Activated CD4-positive, alpha-beta T cell treated with anti-CD3 and anti-CD28 coated beads, Interleukin-2, Interleukin-6, amounts not matched to agents 100 ng/mL and 50 ng/mL, durations not matched to agents 16 hours and 8 hours (primary cell): ENCODE data around the gene ADK.
"Not testable (repeated sequence)": the region's sequence is repeated elsewhere in the genome, so short reads cannot be mapped to it uniquely, and the experiment has no call there.

ENCODE experiments used
- DNase-seq: peaks from one replicate; pipeline ENCODE4 v3.0.0-alpha.2; 2020

The ADK gene

DNA sequence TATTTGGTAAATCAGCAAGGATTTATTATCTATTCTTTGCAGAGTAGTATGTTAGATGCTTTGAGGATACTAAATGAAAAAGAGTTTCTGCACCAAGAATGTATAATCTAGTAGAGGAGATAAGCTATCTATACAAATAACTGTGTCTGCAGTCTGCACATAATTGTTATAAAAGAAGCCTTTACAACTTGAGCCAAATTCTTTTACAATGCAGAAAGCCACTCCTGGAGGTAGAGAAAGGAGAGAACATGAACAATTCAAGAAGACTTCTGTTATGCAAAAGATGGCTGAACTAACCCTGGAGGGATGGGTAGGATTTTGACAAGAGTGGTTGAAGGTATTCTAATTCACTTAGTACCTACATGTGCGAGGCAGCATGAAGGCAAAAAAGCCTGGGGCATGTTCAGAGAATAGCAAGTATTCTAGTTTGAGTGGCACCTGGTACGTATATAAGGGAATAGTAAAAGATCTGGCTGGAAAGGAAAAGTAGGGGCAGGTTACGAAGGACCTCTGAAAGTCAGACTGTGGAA lies 424.2 kb downstream of the ADK start:
- DNase-seq, result no peak

DNA sequence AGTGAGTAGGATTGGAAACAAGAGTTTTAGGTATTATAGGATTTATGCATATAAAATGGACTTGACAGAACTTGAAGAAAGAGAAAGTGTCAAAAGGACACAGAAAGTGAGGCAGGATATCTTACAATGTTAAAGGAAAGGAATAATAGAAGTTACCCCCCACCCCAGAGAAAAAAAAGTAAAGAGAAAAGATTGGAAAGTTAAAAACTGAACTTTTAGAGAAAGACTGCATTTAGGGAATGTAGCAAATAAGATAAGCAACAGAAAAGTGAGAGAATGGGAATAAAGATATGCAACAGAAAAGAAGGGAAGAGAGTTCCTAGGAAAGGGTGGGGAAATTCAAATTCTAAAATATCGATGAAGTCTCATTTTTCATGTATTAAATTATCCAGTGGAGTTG lies 424.9 kb downstream of the ADK start:
- no peak for DNase-seq

DNA sequence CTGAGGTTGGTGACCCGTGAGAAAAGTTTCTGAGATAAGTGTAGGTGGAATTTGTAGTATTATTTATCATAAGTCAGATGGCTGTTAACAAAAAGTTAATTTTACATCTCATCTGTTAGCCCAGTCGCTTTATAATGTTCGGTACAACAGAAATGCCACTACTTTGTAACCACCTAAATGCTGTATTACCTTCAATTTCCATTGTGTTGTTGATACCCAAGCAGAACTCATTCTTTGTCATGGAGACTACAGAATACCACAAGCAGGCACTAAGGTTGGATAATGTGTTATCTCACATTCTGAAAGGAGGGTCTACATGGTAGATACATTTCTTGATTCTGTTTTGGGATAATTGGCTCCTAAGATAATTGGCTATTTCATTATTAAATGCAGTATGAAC lies 425.6 kb downstream of the ADK start:
- no peak for DNase-seq

DNA sequence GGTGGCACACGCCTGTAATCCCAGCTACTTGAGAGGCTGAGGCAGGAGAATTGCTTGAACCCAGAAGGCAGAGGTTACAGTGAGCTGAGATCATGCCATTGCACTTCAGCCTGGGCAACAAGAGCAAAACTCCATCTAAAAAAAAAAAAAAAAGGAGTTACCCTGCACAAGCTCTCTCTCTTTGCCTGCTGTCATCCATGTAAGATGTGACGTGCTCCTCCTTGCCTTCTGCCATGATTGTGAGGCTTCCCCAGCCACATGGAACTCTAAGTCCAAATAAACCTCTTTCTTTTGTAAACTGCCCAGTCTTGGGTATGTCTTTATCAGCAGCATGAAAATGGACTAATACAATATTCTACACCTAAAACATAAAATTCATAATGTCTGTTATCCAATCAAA lies 429.4 kb downstream of the ADK start:
- DNase-seq, result not testable (repeated sequence)

DNA sequence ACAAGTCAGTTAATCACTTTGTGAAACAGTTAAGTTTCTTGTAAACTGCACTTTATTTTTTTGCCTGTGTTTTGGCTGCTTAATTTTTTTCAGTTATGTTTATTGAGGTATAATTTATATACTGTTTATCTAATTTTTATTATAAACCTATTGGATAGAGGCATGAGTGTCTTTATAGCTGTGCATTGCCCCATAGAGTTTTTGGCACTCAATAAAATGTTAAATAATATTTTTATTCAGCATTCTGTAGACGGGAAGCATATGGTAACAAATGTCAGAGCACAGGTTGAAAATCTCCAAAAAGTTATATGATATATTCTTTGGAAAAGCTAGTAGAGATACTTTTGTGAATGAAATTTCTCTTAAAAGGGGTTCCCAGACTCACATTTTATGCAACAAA lies 431.5 kb downstream of the ADK start:
- DNase-seq, result no peak

DNA sequence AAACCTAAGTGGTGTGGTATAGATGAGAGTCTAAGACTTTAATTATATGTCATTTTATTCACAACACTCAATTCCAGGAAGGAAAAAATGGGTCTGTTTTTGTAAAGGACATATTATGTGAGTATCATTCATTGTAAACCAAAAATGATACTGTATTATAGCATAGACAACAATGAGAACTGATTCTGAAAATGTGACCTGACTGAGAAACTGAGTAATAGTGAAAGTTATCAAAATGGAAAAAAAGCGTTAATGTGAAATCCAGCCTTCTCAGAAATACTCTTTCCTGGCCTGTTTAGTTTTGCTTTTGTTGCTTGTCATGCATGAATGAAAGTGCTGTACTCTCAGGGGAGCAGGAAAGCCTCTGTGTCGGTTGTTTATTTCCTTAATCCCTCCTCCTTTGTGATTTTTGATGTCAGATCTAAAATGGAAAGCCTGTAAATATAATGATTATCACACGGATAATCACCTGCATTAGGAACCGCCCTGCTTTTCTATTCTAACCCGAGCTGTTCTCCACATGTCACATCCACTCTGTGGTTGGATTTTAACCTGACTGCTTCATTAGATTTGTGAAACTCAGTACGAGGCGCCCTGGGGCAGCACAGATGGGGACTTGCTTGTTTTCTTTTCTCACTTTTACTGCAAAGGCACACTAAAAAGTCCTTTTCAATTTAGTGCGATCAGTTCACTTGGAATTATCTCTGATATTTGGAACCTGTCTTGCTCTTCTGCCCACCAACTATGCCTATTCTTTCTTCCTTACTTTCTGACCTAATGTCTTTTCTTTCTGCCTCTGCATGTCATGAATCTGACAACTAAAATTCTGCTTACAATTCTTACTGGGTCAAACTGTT lies 434.4 kb downstream of the ADK start:
- DNase-seq, result peak; percentile 87

DNA sequence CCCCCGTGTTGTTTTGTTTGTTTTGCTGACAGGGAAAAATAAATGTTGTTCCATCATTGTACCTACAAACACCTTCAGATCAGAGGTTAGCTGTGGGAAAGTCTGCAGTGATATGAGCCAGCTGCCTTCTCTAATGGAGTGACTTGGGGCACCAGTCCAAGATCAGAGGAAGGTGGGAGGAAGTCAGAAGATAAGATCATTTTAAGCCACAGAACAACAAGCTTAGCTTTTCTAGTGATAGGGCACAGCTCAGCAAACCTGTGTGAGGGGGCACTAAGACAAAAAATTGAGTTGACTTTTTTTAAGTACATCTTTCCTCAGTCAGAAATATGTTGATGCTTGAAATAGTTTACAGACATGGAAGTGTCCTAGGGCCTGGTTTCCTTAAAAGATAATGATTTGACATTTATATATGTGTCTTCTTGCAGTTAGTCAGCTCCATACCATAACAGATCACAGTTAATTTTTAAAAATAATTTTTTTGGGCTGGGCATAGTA lies 435.1 kb downstream of the ADK start:
- peak; percentile 60 for DNase-seq

DNA sequence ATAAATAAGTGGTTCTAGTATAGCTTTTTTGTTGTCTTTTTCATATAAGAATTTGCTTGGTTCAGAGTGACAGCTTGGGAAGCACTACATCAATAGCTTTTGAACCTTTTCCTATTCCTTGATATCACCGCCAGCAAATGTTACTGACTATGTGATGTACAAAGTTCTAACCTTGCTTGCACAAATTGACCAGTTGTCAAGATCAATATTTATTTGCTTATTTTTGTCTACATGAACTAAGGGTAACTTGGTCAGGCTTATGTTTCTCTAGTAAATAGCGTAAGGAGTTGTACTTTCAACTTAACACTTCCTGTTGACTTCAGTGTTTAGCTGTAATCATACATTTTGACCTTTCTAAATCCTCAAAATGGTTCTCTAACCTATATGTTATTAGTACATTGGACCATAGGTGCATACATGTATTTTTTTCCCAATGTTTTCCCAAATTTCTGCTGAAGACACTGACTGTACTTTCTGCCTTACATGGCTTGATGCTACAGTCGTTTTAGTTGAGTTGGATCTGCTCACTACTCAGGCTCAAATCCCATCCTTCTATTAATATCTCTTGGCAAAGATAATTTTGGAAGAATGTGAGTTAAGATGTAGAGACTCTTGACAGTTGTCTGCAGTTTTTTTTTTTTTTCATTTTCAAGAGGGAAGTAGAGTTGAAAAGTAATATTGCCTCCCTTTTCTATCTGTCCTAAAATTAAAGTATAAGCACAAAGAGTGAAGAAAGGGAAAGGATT lies 436.3 kb downstream of the ADK start:
- no peak for DNase-seq

DNA sequence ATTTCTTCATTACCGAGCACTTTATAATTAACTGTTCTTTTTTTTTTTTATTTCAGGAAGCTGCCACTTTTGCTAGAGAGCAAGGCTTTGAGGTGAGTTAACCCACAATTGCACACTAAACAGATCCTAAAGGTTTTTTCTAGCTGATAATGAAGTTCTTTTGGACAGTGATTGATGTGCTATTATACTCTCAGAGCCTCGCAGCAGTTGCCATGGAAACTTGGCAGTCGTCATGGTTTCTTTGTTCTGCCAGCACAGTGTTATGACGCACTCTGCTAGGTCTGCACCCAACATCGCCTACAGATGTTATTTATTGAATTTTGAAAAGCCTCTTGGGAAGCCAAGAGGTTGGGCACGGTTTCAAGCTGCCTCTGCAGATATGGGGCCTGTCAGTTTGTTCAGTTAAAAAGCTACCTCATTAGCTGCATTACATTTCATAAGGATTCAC lies 438.2 kb downstream of the ADK start:
- peak; percentile 75 for DNase-seq

DNA sequence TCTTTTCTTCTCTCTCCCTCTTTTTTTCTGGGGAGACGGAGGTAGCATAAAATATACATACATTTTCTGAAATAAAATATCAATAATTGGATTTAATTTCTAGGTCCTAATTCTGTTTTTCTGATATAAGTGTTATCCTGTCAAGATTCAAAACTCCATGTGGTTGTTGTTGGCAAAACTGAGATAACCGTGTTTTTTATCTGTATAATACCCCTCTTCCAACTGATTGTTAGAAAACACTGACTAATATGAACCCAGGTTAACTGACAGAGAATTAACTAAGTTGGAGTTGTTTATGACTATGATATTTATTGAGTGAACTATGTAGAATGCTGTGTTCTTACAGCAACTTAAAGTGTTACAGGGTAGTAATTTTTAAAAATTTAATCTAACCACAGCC lies 438.8 kb downstream of the ADK start:
- no peak for DNase-seq

DNA sequence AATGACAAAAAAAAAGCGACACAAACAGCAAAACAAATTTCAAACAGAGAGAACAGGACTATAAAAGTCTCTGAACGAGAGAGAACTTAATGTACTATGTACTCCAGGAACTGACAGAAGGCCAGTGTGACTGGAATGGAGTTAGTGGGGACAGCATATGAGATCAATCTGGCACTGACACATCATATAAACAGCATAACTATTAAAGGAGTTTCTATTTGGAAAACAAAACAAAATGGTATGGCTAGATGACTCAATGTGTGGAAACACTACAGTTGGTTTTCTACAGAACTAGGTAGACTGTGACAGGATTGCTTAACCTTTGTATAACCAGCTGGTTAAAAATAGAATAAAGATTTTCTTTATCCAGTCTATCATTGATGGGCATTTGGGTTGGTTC lies 442.4 kb downstream of the ADK start:
- peak; percentile 7 for DNase-seq

DNA sequence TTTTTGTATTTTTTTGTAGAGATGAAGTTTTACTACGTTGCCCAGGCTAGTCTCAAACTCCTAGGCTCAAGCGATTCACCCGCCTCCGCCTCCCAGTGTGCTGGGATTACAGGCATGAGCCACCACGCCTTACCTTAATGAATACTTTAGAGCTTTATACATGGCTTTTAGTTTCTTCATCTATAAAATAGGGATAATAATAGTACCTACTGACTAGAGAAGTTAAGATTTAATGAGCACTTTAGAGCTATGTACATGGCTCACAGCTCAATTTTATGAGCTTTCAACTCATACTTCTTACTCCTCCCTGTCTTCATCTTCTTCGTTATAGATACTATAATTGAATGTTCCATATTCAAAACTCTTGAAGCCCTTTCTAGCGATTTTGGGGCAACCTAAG lies 445.7 kb downstream of the ADK start:
- DNase-seq, result no peak

DNA sequence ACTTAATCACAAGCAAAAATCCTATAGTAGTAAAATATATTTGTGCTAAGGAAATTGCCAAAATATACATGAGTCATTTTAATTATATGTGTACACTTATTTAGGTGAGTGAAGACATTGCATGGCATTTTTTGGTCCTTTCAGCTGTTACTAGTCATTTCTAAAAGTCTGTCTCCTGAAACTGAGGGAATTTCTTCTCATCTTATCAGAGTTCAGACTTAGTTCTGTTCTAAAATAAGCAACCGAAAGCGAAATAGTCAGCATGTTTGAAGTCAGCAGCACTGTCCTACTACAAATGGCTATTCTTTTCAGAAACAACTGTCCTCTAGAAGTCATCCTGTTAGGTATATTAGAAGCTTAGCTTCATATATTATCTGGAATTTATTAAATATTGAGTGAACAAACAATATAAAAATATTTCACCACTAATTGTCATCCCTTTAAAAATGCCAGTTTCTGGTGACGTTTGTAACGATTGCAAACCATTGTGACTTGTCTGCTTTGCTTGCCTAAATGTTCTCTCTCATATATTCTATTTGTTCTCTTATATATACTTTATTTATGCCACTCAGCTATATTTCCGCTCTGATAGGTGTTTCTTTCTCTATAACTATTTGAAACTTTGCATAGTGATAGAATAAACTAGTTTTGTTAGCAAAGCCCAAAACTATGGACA lies 448.0 kb downstream of the ADK start:
- no peak for DNase-seq

DNA sequence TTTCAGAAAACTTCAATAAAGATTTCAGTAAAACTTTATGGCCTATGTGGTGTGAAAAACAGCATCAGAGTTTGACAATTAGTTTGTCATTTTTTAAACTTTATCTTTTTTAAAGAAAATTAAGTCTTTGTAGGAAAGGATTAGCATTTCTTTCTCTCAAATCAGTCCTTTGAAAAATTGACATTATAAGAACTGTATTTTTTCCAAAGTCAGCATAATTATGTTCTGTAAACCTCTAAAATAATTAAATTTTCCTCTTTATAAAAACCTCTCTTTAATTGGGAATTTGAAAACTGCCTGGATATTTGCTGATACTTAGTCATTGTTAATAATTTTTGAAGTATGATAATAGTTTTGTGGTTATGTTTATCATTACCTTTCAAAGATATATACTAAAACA lies 448.7 kb downstream of the ADK start:
- DNase-seq, result no peak

DNA sequence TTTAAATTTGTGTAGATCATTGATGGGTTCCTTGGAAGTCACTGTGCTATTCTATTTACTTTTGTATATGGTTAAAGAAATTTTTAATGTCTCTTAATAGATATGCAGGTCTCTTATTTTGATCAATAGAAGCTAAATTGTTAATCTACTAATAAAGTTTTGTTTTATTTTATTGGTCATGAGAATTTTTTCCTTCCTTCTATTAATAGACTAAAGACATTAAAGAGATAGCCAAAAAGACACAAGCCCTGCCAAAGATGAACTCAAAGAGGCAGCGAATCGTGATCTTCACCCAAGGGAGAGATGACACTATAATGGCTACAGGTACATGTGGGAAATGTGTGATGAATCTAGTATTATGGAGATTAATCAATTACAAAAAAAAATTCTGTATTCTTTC lies 449.1 kb downstream of the ADK start:
- DNase-seq, result no peak

DNA sequence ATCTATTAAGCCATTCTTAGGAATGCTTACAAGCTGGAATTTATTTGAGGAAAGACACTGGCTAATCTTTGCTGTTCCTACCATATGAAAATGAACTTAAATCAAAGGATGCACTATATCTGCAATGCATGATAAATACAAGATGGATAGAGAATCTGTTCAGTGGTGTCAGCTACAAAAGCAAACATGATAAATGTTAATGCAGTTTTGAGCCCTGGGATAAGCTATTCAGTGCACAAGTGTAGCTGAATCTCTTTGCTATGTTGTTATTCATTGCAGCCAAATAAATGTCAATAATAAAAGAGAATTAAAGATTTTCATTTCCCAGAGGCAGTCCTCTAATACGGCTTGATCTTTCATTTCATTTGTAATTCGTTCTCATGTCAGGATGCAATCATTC lies 451.6 kb downstream of the ADK start:
- DNase-seq, result no peak

DNA sequence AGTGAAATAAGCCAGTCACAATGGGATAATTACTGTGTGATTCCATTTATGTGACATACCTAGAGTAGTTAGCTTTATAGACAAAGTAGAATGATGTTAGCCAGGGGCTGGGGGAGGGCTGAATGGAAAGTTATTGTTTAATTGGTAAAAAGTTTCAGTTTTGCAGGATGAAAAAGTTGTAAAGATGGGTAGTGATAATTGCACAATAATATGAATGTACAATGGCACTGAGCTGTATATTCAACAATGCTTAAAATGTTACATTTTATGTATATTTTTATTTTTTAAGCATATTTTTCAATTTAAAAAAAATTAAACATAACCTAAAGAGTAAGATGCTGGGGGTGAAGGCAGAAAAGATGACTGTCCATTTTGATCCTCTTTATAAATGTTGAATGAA lies 459.3 kb downstream of the ADK start:
- no peak for DNase-seq

DNA sequence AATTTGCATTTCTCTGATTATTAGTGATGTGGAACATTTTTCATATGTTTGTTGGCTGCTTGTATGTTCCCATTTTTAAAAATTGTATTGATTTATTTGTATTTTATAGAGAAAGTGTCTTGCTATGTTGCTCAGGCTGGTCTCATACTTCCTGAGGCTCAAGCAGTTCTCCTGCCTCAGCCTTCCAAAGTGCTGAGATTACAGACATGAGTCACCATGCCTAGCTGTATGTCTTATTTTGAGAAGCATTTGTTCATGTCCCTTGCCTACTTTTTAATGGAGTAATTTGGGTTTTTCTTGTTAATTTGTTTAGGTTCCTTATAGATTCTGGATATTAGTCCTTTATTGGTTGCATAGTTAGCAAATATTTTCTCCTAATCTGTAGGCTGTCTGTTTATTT lies 461.2 kb downstream of the ADK start:
- DNase-seq, result no peak

DNA sequence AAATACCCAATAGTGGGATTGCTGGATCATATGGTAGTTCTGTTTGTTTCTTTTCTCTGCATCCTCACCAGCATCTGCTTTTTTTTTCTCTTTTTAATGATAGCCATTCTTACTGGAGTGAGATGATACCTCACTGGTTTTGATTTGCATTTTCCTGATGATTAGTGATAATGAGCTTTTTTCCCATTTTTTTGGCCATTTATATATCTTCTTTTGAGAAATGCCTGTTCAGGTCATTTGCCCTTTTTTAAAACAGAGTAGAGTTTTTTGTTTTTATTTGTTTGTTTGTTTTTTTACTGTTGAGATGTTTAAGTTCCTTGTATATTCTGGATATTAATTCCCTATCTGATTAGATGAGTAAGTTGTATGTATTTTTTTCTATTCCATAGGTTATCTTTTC lies 469.6 kb downstream of the ADK start:
- no peak for DNase-seq

DNA sequence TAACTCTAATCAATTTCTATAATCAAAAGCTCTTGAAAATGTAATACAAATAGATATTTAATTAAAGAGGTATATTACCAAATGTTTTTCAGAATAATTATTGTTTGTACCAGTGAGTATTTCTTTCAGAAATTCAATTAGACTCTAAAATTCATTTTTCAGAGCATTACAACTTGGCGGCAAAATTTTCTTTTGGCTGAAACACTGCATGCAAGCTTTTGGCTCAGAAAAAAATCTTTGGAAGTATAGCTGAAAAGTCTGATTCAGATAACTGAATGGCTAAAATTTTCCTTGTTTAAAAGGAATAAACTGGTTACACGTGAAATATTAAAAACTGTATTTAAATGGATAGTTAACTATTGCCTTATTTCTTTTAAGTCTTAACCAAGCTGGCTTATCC lies 472.8 kb downstream of the ADK start:
- no peak for DNase-seq

DNA sequence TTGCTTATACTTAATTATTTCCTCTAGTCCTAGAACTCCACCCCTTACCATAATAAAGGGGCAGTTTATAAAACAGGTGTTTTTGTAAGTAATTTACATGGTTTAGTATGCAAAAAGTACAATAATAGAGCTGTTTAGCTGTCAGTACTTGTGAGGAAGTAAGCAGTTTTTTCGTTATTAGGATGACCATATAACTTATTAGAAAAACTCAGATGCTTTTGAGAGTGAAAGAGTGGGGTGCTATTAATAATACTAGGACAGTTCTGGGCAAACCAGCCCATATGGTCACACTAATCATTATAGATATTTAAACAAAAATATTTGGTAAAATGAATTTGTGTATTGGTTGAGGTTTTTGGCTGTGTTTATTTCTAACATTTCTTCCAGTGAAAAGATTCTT lies 473.5 kb downstream of the ADK start:
- DNase-seq, result no peak

DNA sequence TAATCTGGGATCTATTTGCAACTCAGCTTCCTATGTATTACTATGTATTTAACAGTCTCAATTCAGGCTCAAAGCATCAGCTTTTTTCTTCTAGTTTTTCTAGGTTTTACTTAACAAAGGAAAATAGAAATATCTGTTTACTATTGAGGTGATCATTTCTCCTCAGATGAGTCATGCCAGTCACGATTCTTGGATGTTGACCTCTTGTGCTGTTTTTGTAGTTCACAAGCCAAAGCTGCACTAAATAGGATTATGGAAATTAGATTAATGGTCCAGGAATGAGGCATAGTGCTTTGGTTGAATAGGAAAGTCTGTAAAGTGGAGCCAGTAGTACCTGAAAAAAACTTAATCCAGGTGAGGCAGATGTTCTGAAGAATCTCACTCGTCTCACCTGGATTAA lies 477.1 kb downstream of the ADK start:
- peak; percentile 3 for DNase-seq

DNA sequence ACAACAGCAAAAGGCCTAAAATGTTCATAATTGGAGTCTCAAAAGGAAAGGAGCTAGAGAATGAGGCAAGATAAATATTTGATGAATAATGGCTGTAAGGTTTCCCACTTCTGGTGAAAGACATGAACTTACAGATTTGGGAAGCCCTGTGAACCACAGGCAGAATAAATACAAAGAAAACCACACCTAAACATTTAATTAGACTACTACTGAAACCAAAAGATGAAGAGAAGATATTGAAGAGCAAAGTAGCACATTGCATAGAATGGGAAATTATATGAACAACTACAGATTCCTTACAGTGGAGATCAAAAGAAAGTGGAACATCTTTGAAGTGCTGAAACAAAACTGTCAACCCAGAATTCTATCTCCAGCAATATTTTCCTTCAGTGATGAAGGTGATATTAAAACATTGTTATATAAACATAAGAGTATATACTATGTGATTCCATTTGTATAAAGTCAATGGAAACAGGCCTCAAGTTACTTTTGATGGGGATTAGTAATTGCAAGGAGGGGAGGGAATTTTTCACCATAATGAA lies 484.0 kb downstream of the ADK start:
- no peak for DNase-seq
